HepG2 (cell line): Measurements from ENCODE around the gene RNPS1. TPM values are rescaled to one million over a fixed set of nuclear protein-coding genes. Genes with fewer than 3 reads are reported as not detected.

ENCODE experiments used
- HOXD1 ChIP-seq: sonication (generic); formaldehyde crosslinking; IDR thresholded peaks from 2 replicates; pipeline ENCODE4 v1.5.0; 2020; ENCODE audit warnings: missing genetic modification reagents
- KDM3A ChIP-seq: IDR thresholded peaks from 2 replicates; pipeline ENCODE4 v1.6.1; 2018; ENCODE audit warnings: low read depth, missing compliant biosample characterization
- PLRG1 ChIP-seq: fragments of 450-650 bp; conservative IDR thresholded peaks from 2 replicates; pipeline ENCODE4 v1.6.1; 2016
- PREB ChIP-seq: sonication (generic); formaldehyde crosslinking; IDR thresholded peaks from 2 replicates; pipeline ENCODE4 v1.4.0; 2020; ENCODE audit warnings: missing genetic modification reagents
- REST ChIP-seq, 2 experiments: IDR thresholded peaks; 2 replicates each; pipeline ENCODE4 v1.6.1; 2011 to 2012; ENCODE audit warnings: low read length in 2 of 2, borderline replicate concordance in 1 of 2, low read depth in 1 of 2, mild to moderate bottlenecking in 1 of 2, moderate library complexity in 1 of 2
- SAFB2 ChIP-seq: sonication (generic); formaldehyde crosslinking; IDR thresholded peaks from 2 replicates; pipeline ENCODE4 v1.5.1; 2020; ENCODE audit warnings: missing genetic modification reagents, low read depth, mild to moderate bottlenecking, borderline replicate concordance
- ZBTB1 ChIP-seq: sonication (generic); formaldehyde crosslinking; IDR thresholded peaks from 2 replicates; pipeline ENCODE4 v1.4.0; 2020; ENCODE audit warnings: missing genetic modification reagents, borderline replicate concordance
- ZBTB20 ChIP-seq: sonication (generic); formaldehyde crosslinking; IDR thresholded peaks from 2 replicates; pipeline ENCODE4 v1.8.1; 2023; ENCODE audit warnings: missing genetic modification reagents, low read depth, mild to moderate bottlenecking, borderline replicate concordance
- ZFX ChIP-seq: sonication (generic); formaldehyde crosslinking; IDR thresholded peaks from 2 replicates; pipeline ENCODE4 v1.4.0; 2020; ENCODE audit warnings: mild to moderate bottlenecking, low read depth, missing genetic modification reagents, moderate library complexity
- ZMYM2 ChIP-seq: sonication (generic); formaldehyde crosslinking; IDR thresholded peaks from 2 replicates; pipeline ENCODE4 v1.8.0; 2022; ENCODE audit warnings: mild to moderate bottlenecking, missing genetic modification reagents
- ZNF138 ChIP-seq: sonication (generic); formaldehyde crosslinking; IDR thresholded peaks from 2 replicates; pipeline ENCODE4 v1.5.0; 2020; ENCODE audit warnings: mild to moderate bottlenecking, low read depth, missing genetic modification reagents
- ZNF282 ChIP-seq: fragments of 450-650 bp; IDR thresholded peaks from 2 replicates; pipeline ENCODE4 v1.6.1; 2018; ENCODE audit not compliant: partially characterized antibody
- ZNF550 ChIP-seq: sonication (generic); formaldehyde crosslinking; IDR thresholded peaks from 2 replicates; pipeline ENCODE4 v1.4.0; 2020; ENCODE audit warnings: mild to moderate bottlenecking, missing genetic modification reagents, borderline replicate concordance
- ZNF687 ChIP-seq: sonication (generic); formaldehyde crosslinking; IDR thresholded peaks from 2 replicates; pipeline ENCODE4 v1.5.1; 2020; ENCODE audit warnings: mild to moderate bottlenecking, missing genetic modification reagents, moderate library complexity
- ZNF883 ChIP-seq: sonication (generic); formaldehyde crosslinking; IDR thresholded peaks from 2 replicates; pipeline ENCODE4 v1.5.1; 2020; ENCODE audit warnings: mild to moderate bottlenecking, missing genetic modification reagents; ENCODE audit errors: not compliant biosample characterization
- polyA plus RNA-seq, 8 experiments: library from polyadenylated mRNA; depleted of rRNA in 3 of 8; stranded (reverse) in 7 of 8; unstranded in 1 of 8; fragments of >200 nt; fragmentation: Illumina TruSeq in 4 of 8; extraction: Trizol in 4 of 8; gene quantifications; 2 replicates each; pipeline versions ENCODE4 v1.2.1 to v1.2.3, GENCODE V29; 2011 to 2016; ENCODE audit warnings: low read depth in 4 of 8, missing spikeins in 1 of 8, mixed read lengths in 1 of 8; ENCODE audit not compliant: insufficient read depth in 1 of 8
- total RNA-seq, 5 experiments: library from RNA; depleted of rRNA; stranded (reverse); fragments of >200 nt; fragmentation: Illumina TruSeq; extraction: Trizol; gene quantifications; 2 replicates each; pipeline ENCODE4 v1.2.3, GENCODE V29; 2016; ENCODE audit warnings: low read depth in 1 of 5
- TF ChIP-seq, protein P1 (sequence below): fragments of 450-650 bp; IDR thresholded peaks from 2 replicates; pipeline ENCODE4 v1.6.1; 2016

RNPS1 gene
- total and polyA plus RNA-seq, 2 of the 13 experiments (the other 11 are each of a cell fraction or from before 2014, with no cell fraction given): 126 to 133 TPM

DNA sequence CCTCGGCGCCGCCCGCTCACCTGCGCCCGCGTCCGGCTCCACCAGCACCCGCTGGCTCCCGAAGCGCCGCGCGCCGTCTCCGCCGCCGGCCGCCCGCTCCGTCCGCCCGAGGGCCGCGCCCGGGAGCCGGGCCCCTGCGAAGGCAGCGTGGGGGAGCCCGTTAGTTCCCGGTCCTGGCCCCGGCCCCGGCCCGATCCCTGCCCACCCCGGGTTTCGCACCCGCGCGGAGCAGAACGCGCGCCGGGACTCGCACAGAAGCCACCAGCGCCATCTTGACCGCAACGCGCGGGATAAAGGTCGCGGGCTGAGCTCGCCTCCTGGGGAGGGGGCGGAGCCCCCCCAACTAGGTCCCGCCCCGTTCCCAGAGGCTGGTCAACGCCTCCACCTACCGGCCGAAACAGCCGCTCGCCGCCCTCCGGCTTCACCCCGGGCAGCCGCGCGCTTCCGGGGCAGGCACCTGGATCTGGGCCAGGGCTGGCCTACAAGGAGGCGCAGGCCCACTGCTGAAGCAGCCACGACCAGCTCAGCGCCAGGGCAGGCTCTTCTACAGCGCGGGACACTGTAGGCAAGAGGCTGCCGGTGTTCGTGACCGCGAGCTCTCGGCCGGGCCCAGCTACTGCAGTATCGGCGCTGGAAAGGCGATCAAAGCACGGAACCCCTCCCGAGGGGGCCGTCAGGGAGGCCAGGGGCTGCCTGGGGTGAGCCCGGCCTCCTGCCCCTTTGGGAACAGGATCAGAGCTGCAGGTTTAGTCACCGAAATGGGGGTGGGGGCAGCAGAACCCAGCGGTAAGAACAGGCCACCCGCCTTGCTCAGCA lies 16.4 kb downstream of the RNPS1 start, which contains the start of gene ECI1 (continued):
- TF ChIP-seq ZNF550 (CRISPR knock-in tag) (0 out of 2 replicates have a peak, but pooled peaks have one; percentile 10), ZBTB1 (CRISPR knock-in tag) (no peak), ZFX (CRISPR knock-in tag) (peak; percentile 98), HOXD1 (0 out of 2 replicates have a peak, but pooled peaks have one; percentile 44), PREB (CRISPR knock-in tag) (no peak), KDM3A (CRISPR knock-in tag) (peak; percentile 99), PLRG1 (no peak), ZNF138 (CRISPR knock-in tag) (no peak; the same call in 1 of the 2 replicates), ZBTB20 (CRISPR knock-in tag) (no peak), SAFB2 (CRISPR knock-in tag) (peak; percentile 43; the same call in 1 of the 2 replicates), ZNF687 (CRISPR knock-in tag) (peak; percentile 94), ZMYM2 (CRISPR knock-in tag) (peak; percentile 66; the same call in 1 of the 2 replicates), REST (IDR thresholded peaks at IDR 0.05; ENCODE audit: borderline replicate concordance in 1 of 2, low read depth in 1 of 2, low read length in 2 of 2) (peak in 1 of 2 experiments; percentile 42; a peak in 1 of 4 replicates), ZNF282 (no peak), ZNF883 (peak; percentile 83)
- TF ChIP-seq, protein P1, sequence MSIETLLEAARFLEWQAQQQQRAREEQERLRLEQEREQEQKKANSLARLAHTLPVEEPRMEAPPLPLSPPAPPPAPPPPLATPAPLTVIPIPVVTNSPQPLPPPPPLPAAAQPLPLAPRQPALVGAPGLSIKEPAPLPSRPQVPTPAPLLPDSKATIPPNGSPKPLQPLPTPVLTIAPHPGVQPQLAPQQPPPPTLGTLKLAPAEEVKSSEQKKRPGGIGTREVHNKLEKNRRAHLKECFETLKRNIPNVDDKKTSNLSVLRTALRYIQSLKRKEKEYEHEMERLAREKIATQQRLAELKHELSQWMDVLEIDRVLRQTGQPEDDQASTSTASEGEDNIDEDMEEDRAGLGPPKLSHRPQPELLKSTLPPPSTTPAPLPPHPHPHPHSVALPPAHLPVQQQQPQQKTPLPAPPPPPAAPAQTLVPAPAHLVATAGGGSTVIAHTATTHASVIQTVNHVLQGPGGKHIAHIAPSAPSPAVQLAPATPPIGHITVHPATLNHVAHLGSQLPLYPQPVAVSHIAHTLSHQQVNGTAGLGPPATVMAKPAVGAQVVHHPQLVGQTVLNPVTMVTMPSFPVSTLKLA: 0 out of 2 replicates have a peak, but pooled peaks have one; percentile 17
